ENCODE data around the gene FANCD2. TPM values are rescaled to one million over a fixed set of nuclear protein-coding genes. Genes with fewer than 3 reads are reported as not detected.

FANCD2 gene
- total RNA-seq, 1 donor from 2014 or later = 38.0 TPM

GRCh38 chr3:10019326-10019725 lies 6.9 kb upstream of the FANCD2 start:
- Mint-ChIP-seq H3K9me3 (no peaks in the 10 kb centered on the region), H3K27me3 (no peaks in the 10 kb centered on the region), H3K27ac (no peak overlapping the region), H3K36me3 (peaks cover 7% of the 10 kb centered on the region), H3K4me1 (ENCODE audit: unreplicated experiment) (no peaks in the 10 kb centered on the region), H3K4me3 (no peak overlapping the region)
- no peak for DNase-seq (ENCODE audit: extremely low spot score, unreplicated experiment)
- no peak for TF ChIP-seq CTCF (conservative IDR thresholded peaks at IDR 0.05)

GRCh38 chr3:10021856-10022775 lies 4.1 kb upstream of the FANCD2 start:
- DNase-seq (ENCODE audit: extremely low spot score, unreplicated experiment) = no peak
- no peak for TF ChIP-seq CTCF (conservative IDR thresholded peaks at IDR 0.05)
- H3K9me3 Mint-ChIP-seq = no peaks in the 10 kb centered on the region

GRCh38 chr3:10023587-10024310 lies 2.5 kb upstream of the FANCD2 start:
- H3K27ac Mint-ChIP-seq = no peak overlapping the region
- no peak for DNase-seq (ENCODE audit: extremely low spot score, unreplicated experiment)
- peaks cover 7% of the 10 kb centered on the region for H3K36me3 Mint-ChIP-seq
- H3K27me3 Mint-ChIP-seq = no peaks in the 10 kb centered on the region
- no peaks in the 10 kb centered on the region for H3K9me3 Mint-ChIP-seq
- peak overlapping the region; percentile 45 for H3K4me3 Mint-ChIP-seq
- TF ChIP-seq CTCF (conservative IDR thresholded peaks at IDR 0.05) = no peak
- peaks cover 5% of the 10 kb centered on the region for H3K4me1 Mint-ChIP-seq (ENCODE audit: unreplicated experiment)

More at GRCh38 chr3:10021856-10022775, 4.1 kb upstream of the FANCD2 start:
- H3K27me3 Mint-ChIP-seq = no peaks in the 10 kb centered on the region
- no peak overlapping the region for H3K27ac Mint-ChIP-seq
- H3K36me3 Mint-ChIP-seq = peaks cover 7% of the 10 kb centered on the region
- no peak overlapping the region for H3K4me3 Mint-ChIP-seq
- H3K4me1 Mint-ChIP-seq (ENCODE audit: unreplicated experiment) = peaks cover 2% of the 10 kb centered on the region

- H3K9me3 Mint-ChIP-seq = no peaks in the 10 kb centered on the region
- peaks cover 5% of the 10 kb centered on the region for H3K4me1 Mint-ChIP-seq (ENCODE audit: unreplicated experiment)
- H3K36me3 Mint-ChIP-seq = peaks cover 4% of the 10 kb centered on the region
- no peak for DNase-seq (ENCODE audit: extremely low spot score, unreplicated experiment)
- peak overlapping the region; percentile 95 for H3K27ac Mint-ChIP-seq
- H3K4me3 Mint-ChIP-seq = peak overlapping the region; percentile 97
- H3K27me3 Mint-ChIP-seq = no peaks in the 10 kb centered on the region
- no peak for TF ChIP-seq CTCF (conservative IDR thresholded peaks at IDR 0.05)
Observed at GRCh38 chr3:10025205-10026083, 793 bp upstream of the FANCD2 start.

- Mint-ChIP-seq H3K27ac (no peak overlapping the region), H3K9me3 (no peaks in the 10 kb centered on the region), H3K4me1 (ENCODE audit: unreplicated experiment) (no peaks in the 10 kb centered on the region), H3K27me3 (no peaks in the 10 kb centered on the region), H3K4me3 (no peak overlapping the region), H3K36me3 (no peaks in the 10 kb centered on the region)
- DNase-seq (ENCODE audit: extremely low spot score, unreplicated experiment) = no peak
- no peak for TF ChIP-seq CTCF (conservative IDR thresholded peaks at IDR 0.05)
Observed at GRCh38 chr3:10041034-10041433, 14.8 kb downstream of the FANCD2 start.
